HCT116 (cell line): ENCODE data around the gene FAM227B.

ENCODE experiments used
- CEBPB ChIP-seq: IDR thresholded peaks from 2 replicates; pipeline ENCODE4 v1.6.1; 2012; ENCODE audit warnings: low read depth
- EZH2 ChIP-seq: fragments of 200-600 bp; sonication (generic); IDR thresholded peaks from 2 replicates; pipeline ENCODE4 v1.6.1; 2017; ENCODE audit warnings: antibody characterized with exemption, mixed run types
- JUND ChIP-seq: IDR thresholded peaks from 2 replicates; pipeline ENCODE4 v1.6.1; 2012
- SIN3A ChIP-seq: IDR thresholded peaks from 2 replicates; pipeline ENCODE4 v1.6.1; 2012; ENCODE audit warnings: low read depth
- SP1 ChIP-seq: IDR thresholded peaks from 2 replicates; pipeline ENCODE4 v1.6.1; 2012; ENCODE audit warnings: low read depth
- TF ChIP-seq, protein P1 (sequence below), 3 experiments: fragments of 200-600 bp in 1 of 3; sonication (generic) in 1 of 3; IDR thresholded peaks in 2 of 3; conservative IDR thresholded peaks in 1 of 3; 2 replicates each; pipeline ENCODE4 v1.5.1; 2012 to 2017; ENCODE audit warnings: low read depth in 2 of 3, low read length in 2 of 3, antibody characterized with exemption in 1 of 3, borderline replicate concordance in 1 of 3, control low read depth in 1 of 3, mild to moderate bottlenecking in 1 of 3, mixed read lengths in 1 of 3, mixed run types in 1 of 3, moderate library complexity in 1 of 3; ENCODE audit not compliant: insufficient read depth in 1 of 3
- TF ChIP-seq, protein P2 (sequence below): IDR thresholded peaks from 2 replicates; pipeline ENCODE4 v1.6.1; 2012

DNA sequence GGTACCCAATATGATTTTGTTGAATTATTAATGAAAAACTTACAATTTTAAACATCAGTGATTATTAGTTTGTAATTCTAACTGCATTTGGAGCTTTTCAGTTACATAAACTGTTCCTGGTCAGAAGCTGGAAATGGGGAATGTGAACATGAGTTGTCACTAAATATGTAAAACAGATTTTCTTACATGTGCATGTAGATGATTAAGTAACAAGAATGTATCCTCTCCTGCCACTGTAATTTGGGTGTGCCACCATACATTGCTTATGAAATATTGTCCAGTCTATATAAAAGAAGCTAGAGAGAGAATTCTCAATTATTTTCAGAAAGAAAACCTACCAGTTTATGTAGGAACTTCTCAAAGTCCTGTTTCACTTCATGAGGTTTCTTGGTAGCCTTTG is 289.2 kb downstream of the FAM227B start:
- TF ChIP-seq EZH2 (no peak), CEBPB (no peak), JUND (no peak), SP1 (no peak), SIN3A (no peak)
- TF ChIP-seq, protein P1, sequence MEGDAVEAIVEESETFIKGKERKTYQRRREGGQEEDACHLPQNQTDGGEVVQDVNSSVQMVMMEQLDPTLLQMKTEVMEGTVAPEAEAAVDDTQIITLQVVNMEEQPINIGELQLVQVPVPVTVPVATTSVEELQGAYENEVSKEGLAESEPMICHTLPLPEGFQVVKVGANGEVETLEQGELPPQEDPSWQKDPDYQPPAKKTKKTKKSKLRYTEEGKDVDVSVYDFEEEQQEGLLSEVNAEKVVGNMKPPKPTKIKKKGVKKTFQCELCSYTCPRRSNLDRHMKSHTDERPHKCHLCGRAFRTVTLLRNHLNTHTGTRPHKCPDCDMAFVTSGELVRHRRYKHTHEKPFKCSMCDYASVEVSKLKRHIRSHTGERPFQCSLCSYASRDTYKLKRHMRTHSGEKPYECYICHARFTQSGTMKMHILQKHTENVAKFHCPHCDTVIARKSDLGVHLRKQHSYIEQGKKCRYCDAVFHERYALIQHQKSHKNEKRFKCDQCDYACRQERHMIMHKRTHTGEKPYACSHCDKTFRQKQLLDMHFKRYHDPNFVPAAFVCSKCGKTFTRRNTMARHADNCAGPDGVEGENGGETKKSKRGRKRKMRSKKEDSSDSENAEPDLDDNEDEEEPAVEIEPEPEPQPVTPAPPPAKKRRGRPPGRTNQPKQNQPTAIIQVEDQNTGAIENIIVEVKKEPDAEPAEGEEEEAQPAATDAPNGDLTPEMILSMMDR (IDR thresholded peaks at IDR 0.05 in 2 of 3, conservative IDR thresholded peaks at IDR 0.05 in 1 of 3; ENCODE audit: borderline replicate concordance in 1 of 3, insufficient read depth in 1 of 3, low read depth in 2 of 3, low read length in 2 of 3) = no peak
- TF ChIP-seq, protein P2, sequence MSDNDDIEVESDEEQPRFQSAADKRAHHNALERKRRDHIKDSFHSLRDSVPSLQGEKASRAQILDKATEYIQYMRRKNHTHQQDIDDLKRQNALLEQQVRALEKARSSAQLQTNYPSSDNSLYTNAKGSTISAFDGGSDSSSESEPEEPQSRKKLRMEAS = no peak
